HEK293 (cell line): ENCODE data around the gene TRIM48.
"Not testable (repeated sequence)": the region's sequence is repeated elsewhere in the genome, so short reads cannot be mapped to it uniquely, and the experiment has no call there.

Experiments
- CTCF ChIA-PET: fragments of 350-600 bp; formaldehyde crosslinking; extraction: SDS; loops from one replicate; lab custom pipeline; 2021; ENCODE audit warnings: antibody characterized with exemption; lab: Yijun Ruan, JAX
- POLR2A ChIA-PET: fragments of 300-600 bp; formaldehyde crosslinking; extraction: SDS; loops from one replicate; lab custom pipeline; 2020; ENCODE audit warnings: antibody characterized with exemption, inconsistent platforms; lab: Yijun Ruan, JAX
- H3K27ac ChIP-seq: fragments of 200-500 bp; sonication (Bioruptor generic); 2 replicates; pipeline ENCODE4 v1.5.1; 2014; ENCODE audit warnings: low read depth, low read length, control low read depth, inconsistent platforms; ENCODE audit errors: extremely low read depth
- H3K36me3 ChIP-seq, 2 experiments: fragments of 200-500 bp in 1 of 2; sonication (Bioruptor generic) in 1 of 2; 1 replicate in 1 of 2; 2 replicates in 1 of 2; pipeline ENCODE4 v1.5.1; 2014 to 2017; ENCODE audit warnings: inconsistent platforms in 2 of 2, low read length in 2 of 2; ENCODE audit not compliant: control insufficient read depth in 2 of 2, insufficient read depth in 1 of 2
- H3K4me1 ChIP-seq: fragments of 200-500 bp; sonication (Bioruptor generic); 2 replicates; pipeline ENCODE4 v1.5.1; 2014; ENCODE audit warnings: mild to moderate bottlenecking, low read length, inconsistent platforms; ENCODE audit not compliant: control insufficient read depth, insufficient read depth
- H3K4me3 ChIP-seq: 2 replicates; pipeline ENCODE4 v1.5.1; 2011; ENCODE audit warnings: low read depth, mild to moderate bottlenecking, control low read depth, low read length, moderate library complexity
- H3K9me3 ChIP-seq: fragments of 200-500 bp; sonication (Bioruptor generic); 2 replicates; pipeline ENCODE4 v1.5.1; 2014; ENCODE audit warnings: low read depth, low read length, inconsistent platforms; ENCODE audit not compliant: control insufficient read depth, insufficient read depth
- KLF10 ChIP-seq: fragments of 450-650 bp; IDR thresholded peaks from 2 replicates; pipeline ENCODE4 v1.5.1; 2018; ENCODE audit warnings: missing biosample characterization, mild to moderate bottlenecking, missing genetic modification characterization
- SP7 ChIP-seq: fragments of 450-650 bp; formaldehyde crosslinking; IDR thresholded peaks from 2 replicates; pipeline ENCODE4 v1.5.1; 2016; ENCODE audit warnings: missing biosample characterization, missing genetic modification characterization
- ZNF138 ChIP-seq: fragments of 450-650 bp; formaldehyde crosslinking; IDR thresholded peaks from 2 replicates; pipeline ENCODE4 v1.5.1; 2016; ENCODE audit warnings: missing biosample characterization, missing genetic modification characterization, borderline replicate concordance
- ZNF19 ChIP-seq: fragments of 450-650 bp; formaldehyde crosslinking; IDR thresholded peaks from 2 replicates; pipeline ENCODE4; 2016; ENCODE audit warnings: missing biosample characterization, missing genetic modification characterization, low read depth
- ZNF202 ChIP-seq: fragments of 450-650 bp; formaldehyde crosslinking; IDR thresholded peaks from 2 replicates; pipeline ENCODE4 v1.5.1; 2016; ENCODE audit warnings: missing biosample characterization, missing genetic modification characterization, borderline replicate concordance
- ZNF335 ChIP-seq: fragments of 450-650 bp; formaldehyde crosslinking; conservative IDR thresholded peaks from 2 replicates; pipeline ENCODE4 v1.5.1; 2016; ENCODE audit warnings: missing biosample characterization, missing genetic modification characterization
- ZNF626 ChIP-seq: fragments of 450-650 bp; sonication (Bioruptor Pico); formaldehyde crosslinking; IDR thresholded peaks from 2 replicates; pipeline ENCODE4 v1.5.1; 2018; ENCODE audit warnings: missing biosample characterization, missing genetic modification characterization, inconsistent platforms
- TF ChIP-seq, protein P1 (sequence below): fragments of 450-650 bp; formaldehyde crosslinking; IDR thresholded peaks from 2 replicates; pipeline ENCODE4 v1.5.1; 2016; ENCODE audit warnings: missing biosample characterization, missing genetic modification characterization

The TRIM48 gene, protein sequence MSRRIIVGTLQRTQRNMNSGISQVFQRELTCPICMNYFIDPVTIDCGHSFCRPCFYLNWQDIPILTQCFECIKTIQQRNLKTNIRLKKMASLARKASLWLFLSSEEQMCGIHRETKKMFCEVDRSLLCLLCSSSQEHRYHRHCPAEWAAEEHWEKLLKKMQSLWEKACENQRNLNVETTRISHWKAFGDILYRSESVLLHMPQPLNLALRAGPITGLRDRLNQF

DNA sequence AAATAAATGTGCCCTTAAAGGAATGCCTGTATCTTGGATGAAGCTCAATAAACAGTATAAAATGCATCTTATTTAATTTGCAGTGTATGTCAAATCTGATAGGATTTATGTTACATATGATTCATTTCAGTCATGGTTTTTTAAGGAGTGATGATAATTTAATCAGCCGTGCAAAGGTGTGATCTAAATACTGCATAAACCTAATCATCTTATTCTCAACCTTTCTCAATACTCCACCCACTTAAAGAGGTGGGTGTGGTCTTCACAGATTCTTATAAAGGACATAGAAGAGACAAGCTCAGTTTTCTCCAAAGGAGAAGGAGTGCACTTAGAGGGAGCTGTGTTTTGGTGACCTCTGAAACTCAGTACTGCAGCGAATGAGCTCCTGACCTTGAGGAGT, at the start of gene TRIM48:
Gene TRIM48, plus strand, starts transcription at position 301 of the 400 bp plus-strand sequence. CDS start 113 bp downstream, outside the sequence.
- not testable (repeated sequence) for H3K9me3 ChIP-seq

DNA sequence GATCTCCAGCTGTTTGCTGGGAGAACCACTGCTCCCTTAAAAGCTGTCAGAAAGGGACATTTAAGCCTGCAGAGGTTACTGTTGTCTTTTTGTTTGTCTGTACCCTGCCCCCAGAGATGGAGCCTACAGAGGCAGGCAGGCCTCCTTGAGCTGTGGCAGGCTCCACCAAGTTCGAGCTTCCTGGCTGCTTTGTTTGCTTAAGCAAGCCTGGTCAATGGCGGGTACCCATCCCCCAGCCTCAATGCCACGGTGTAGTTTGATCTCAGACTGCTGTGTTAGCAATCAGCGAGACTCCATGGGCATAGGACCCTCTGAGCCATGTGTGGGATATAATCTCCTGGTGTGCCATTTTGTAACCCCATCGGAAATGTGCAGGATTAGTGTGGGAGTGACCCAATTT, 23.6 kb upstream of the TRIM48 start:
- CTCF ChIA-PET, H3K27ac ChIP-seq, H3K4me1 ChIP-seq, POLR2A ChIA-PET, H3K4me3 ChIP-seq, H3K9me3 ChIP-seq, H3K36me3 ChIP-seq: not testable (repeated sequence)

More for the DNA sequence above, at the start of gene TRIM48:
- H3K36me3 ChIP-seq, H3K27ac ChIP-seq, POLR2A ChIA-PET, CTCF ChIA-PET, H3K4me3 ChIP-seq, H3K4me1 ChIP-seq: not testable (repeated sequence)

DNA sequence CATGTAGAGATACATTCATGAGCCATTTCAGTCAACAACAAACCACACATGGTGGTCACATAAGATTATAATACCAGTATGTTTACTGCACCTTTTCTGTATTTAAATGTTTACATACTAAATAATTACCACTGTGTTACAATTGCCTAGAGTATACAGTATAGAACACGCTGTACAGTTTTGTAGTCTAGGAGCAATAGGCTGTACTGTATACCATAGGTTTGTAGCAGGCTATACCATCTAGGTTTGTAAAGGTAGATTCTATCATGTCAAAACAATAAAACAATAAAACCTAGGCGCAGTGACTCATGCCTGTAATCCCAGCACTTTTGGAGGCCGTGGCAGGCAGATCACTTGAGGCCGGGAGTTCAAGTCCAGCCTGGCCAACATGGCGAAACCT, 1.1 kb downstream of the TRIM48 start:
- Histone ChIP-seq H3K36me3 (no peaks in the 10 kb centered on the region), H3K9me3 (no peaks in the 10 kb centered on the region), H3K4me3 (no peak overlapping the region), H3K4me1 (no peaks in the 10 kb centered on the region), H3K27ac (no peak overlapping the region)
- TF ChIP-seq KLF10 = no peak
- no peak for TF ChIP-seq ZNF626 (tag by site-specific recombination)
- no peak for TF ChIP-seq ZNF19 (tag by site-specific recombination)
- TF ChIP-seq ZNF202 = no peak
- TF ChIP-seq SP7 = no peak
- no peak for TF ChIP-seq ZNF335 (tag by site-specific recombination)
- TF ChIP-seq ZNF138 (tag by site-specific recombination) = no peak
- TF ChIP-seq, protein P1, sequence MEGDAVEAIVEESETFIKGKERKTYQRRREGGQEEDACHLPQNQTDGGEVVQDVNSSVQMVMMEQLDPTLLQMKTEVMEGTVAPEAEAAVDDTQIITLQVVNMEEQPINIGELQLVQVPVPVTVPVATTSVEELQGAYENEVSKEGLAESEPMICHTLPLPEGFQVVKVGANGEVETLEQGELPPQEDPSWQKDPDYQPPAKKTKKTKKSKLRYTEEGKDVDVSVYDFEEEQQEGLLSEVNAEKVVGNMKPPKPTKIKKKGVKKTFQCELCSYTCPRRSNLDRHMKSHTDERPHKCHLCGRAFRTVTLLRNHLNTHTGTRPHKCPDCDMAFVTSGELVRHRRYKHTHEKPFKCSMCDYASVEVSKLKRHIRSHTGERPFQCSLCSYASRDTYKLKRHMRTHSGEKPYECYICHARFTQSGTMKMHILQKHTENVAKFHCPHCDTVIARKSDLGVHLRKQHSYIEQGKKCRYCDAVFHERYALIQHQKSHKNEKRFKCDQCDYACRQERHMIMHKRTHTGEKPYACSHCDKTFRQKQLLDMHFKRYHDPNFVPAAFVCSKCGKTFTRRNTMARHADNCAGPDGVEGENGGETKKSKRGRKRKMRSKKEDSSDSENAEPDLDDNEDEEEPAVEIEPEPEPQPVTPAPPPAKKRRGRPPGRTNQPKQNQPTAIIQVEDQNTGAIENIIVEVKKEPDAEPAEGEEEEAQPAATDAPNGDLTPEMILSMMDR (tag by site-specific recombination) = no peak
- CTCF ChIA-PET = no interaction called here
- POLR2A ChIA-PET = no interaction called here
